ENCODE results near the gene CAMKMT. TPM values are rescaled to one million over a fixed set of nuclear protein-coding genes. Genes with fewer than 3 reads are reported as not detected.

CAMKMT gene
- total and polyA plus RNA-seq, 2 experiments from 2014 or later: 26.5 to 29.5 TPM

- H3K27me3 Mint-ChIP-seq (ENCODE audit: insufficient read depth, low read depth, poor library complexity): peaks cover 3% of the 10 kb centered on the region
- ATAC-seq (no peak), DNase-seq (ENCODE audit: low spot score) (no peak)
- peaks cover 43% of the 10 kb centered on the region for H3K4me1 Mint-ChIP-seq
- no peak overlapping the region for H3K27ac Mint-ChIP-seq
- H3K9me3 Mint-ChIP-seq: no peaks in the 10 kb centered on the region
- Histone ChIP-seq H3K9me2 (ENCODE audit: insufficient read depth) (no peaks in the 10 kb centered on the region), H3K4me2 (no peak overlapping the region), H3F3A (replicated peaks; ENCODE audit: low read depth) (no peaks in the 10 kb centered on the region), H3K27me3 (ENCODE audit: insufficient read depth) (no peaks in the 10 kb centered on the region), H4K20me1 (replicated peaks; ENCODE audit: insufficient read depth) (no peaks in the 10 kb centered on the region), H2AFZ (no peak overlapping the region), H3K36me3 (ENCODE audit: insufficient read depth) (no peaks in the 10 kb centered on the region), H3K27ac (ENCODE audit: low read depth) (no peak overlapping the region), H3K79me2 (replicated peaks; ENCODE audit: insufficient read depth) (no peaks in the 10 kb centered on the region), H3K4me1 (ENCODE audit: insufficient read depth) (peaks cover 24% of the 10 kb centered on the region), H3K4me3 (no peak overlapping the region)
- TF ChIP-seq EZH2 (IDR thresholded peaks at IDR 0.05; ENCODE audit: low read depth, unreplicated experiment) (no peak), POLR2AphosphoS5 (IDR thresholded peaks at IDR 0.05; ENCODE audit: low read depth) (no peak), CTCF (conservative IDR thresholded peaks at IDR 0.05; ENCODE audit: low read depth in 2 of 2) (no peak), JUNB (IDR thresholded peaks at IDR 0.05; ENCODE audit: unreplicated experiment) (no peak), ZNF114 (CRISPR knock-in tag; IDR thresholded peaks at IDR 0.05) (no peak)
- H3K4me3 Mint-ChIP-seq: no peak overlapping the region
- H3K36me3 Mint-ChIP-seq (ENCODE audit: low read depth): no peaks in the 10 kb centered on the region
Measured at GRCh38 chr2:44649381-44649780, 287.6 kb downstream of the CAMKMT start.

- no peaks in the 10 kb centered on the region for H3K27me3 ChIP-seq (ENCODE audit: insufficient read depth)
- H3K79me2 ChIP-seq (replicated peaks; ENCODE audit: insufficient read depth): no peaks in the 10 kb centered on the region
- no peaks in the 10 kb centered on the region for H3K9me2 ChIP-seq (ENCODE audit: insufficient read depth)
- H4K20me1 ChIP-seq (replicated peaks; ENCODE audit: insufficient read depth): no peaks in the 10 kb centered on the region
- Mint-ChIP-seq H3K9me3 (no peaks in the 10 kb centered on the region), H3K36me3 (ENCODE audit: low read depth) (no peaks in the 10 kb centered on the region), H3K4me3 (no peak overlapping the region), H3K4me1 (peaks cover 49% of the 10 kb centered on the region), H3K27ac (no peak overlapping the region), H3K27me3 (ENCODE audit: insufficient read depth, low read depth, poor library complexity) (peaks cover 3% of the 10 kb centered on the region)
- H3K4me3 ChIP-seq: no peak overlapping the region
- TF ChIP-seq EZH2phosphoT487 (IDR thresholded peaks at IDR 0.05; ENCODE audit: unreplicated experiment) (no peak), EZH2 (IDR thresholded peaks at IDR 0.05; ENCODE audit: low read depth, unreplicated experiment) (no peak), STAT1 (IDR thresholded peaks at IDR 0.05; ENCODE audit: unreplicated experiment) (no peak), JUNB (IDR thresholded peaks at IDR 0.05; ENCODE audit: unreplicated experiment) (no peak), CTCF (conservative IDR thresholded peaks at IDR 0.05; ENCODE audit: low read depth in 2 of 2) (no peak), ZNF462 (CRISPR knock-in tag; IDR thresholded peaks at IDR 0.05) (no peak), CREB1 (CRISPR knock-in tag; IDR thresholded peaks at IDR 0.05; ENCODE audit: low read depth) (no peak), NANOG (IDR thresholded peaks at IDR 0.05; ENCODE audit: borderline replicate concordance) (no peak)
- H3K4me1 ChIP-seq (ENCODE audit: insufficient read depth): peaks cover 34% of the 10 kb centered on the region
- ATAC-seq (no peak), DNase-seq (ENCODE audit: low spot score) (no peak)
- no peak overlapping the region for H3K4me2 ChIP-seq
- no peak overlapping the region for H3K27ac ChIP-seq (ENCODE audit: low read depth)
- H3K36me3 ChIP-seq (ENCODE audit: insufficient read depth): no peaks in the 10 kb centered on the region
- no peak overlapping the region for H2AFZ ChIP-seq
- no peaks in the 10 kb centered on the region for H3F3A ChIP-seq (replicated peaks; ENCODE audit: low read depth)
Measured at GRCh38 chr2:44650796-44651195, 289.0 kb downstream of the CAMKMT start.

Measured in GM23338 (cell line).